ENCODE results near the gene PTAFR. TPM values are rescaled to one million over a fixed set of nuclear protein-coding genes. Genes with fewer than 3 reads are reported as not detected.

Gene PTAFR
- total RNA-seq, 4 donors from 2014 or later, result 2.0 to 51.7 (median 4.2) TPM

DNA sequence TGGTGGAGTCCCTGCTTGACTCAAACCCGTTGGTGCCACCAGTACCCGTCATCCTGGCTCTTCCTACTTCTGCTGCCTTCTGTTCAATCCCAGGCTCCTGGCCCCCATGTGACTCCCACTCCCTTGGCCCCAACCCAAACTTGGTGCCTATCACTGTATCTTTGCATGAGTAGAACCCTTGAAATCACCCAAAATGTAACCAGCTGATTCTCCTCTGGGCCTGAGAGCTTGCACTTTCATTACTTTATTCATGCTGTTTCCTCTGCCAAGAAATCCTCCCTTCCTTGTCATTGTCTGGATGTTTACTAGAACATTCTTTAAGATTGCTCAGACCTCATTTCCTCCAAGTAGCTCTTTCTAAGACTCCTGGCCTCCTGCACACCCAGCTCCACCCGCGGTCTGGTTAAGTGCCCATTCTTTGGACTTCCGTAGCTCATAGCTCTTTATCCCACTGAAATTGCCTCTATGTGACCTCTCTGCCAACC is 15.7 kb downstream of the PTAFR start:
- TF ChIP-seq EP300 (IDR thresholded peaks at IDR 0.05; ENCODE audit: low read depth), result no peak
- TF ChIP-seq POLR2AphosphoS5 (IDR thresholded peaks at IDR 0.05), result peak in 2 of 3 donors; percentile 38 to 43
- Histone ChIP-seq H3K27me3 (no peaks in the 10 kb centered on the region), H3K36me3 (no peaks in the 10 kb centered on the region), H3K9me3 (no peaks in the 10 kb centered on the region), H3K4me1 (peaks cover 4 to 31% (median 10%) of the 10 kb centered on the region in 4 donors), H3K4me3 (no peak overlapping the region), H3K27ac (peak overlapping the region; percentile 54 to 75 (median 58))
- in situ Hi-C loops (cut with MboI; ENCODE audit: low pct_ligation_motif_present in 1 of 4, low pct_unique_long_range_greater_than_20kb in 1 of 4, low sequenced_read_pairs in 3 of 4) (no loop called here), intact Hi-C loops (cut with DNase I; ENCODE audit: low total_unique reads) (no loop called here)
- WGBS, 2 donors (ENCODE audit: low coverage in 1 of 2), result 50 to 64% methylated on average over 3 to 5 of the region's 5 CpGs
- peak; percentile 46 for DNase-seq

DNA sequence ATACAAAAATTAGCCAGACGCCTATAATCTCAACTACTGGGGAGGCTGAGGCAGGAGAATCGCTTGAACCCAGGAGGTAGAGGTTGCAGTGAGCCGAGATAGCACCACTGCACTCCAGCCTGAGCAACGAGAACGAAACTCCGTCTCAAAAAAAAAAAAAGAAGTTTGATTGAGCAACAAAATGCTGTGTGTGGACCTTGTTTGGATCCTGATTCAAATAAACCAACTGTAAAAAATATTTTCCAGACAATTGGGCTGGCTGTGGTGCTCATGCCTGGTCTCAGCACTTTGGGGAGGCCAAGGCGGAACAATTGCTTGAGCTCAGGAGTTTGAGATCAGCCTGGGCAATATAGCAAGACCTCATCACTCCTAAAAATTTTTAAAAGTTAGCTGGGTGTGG is 16.8 kb downstream of the PTAFR start:
- intact Hi-C loops (cut with DNase I; ENCODE audit: low total_unique reads), result no loop called here
- in situ Hi-C loops (cut with MboI; ENCODE audit: low pct_ligation_motif_present in 1 of 4, low pct_unique_long_range_greater_than_20kb in 1 of 4, low sequenced_read_pairs in 3 of 4), result no loop called here
- no peak for TF ChIP-seq EP300 (IDR thresholded peaks at IDR 0.05; ENCODE audit: low read depth)
- TF ChIP-seq, protein P1, sequence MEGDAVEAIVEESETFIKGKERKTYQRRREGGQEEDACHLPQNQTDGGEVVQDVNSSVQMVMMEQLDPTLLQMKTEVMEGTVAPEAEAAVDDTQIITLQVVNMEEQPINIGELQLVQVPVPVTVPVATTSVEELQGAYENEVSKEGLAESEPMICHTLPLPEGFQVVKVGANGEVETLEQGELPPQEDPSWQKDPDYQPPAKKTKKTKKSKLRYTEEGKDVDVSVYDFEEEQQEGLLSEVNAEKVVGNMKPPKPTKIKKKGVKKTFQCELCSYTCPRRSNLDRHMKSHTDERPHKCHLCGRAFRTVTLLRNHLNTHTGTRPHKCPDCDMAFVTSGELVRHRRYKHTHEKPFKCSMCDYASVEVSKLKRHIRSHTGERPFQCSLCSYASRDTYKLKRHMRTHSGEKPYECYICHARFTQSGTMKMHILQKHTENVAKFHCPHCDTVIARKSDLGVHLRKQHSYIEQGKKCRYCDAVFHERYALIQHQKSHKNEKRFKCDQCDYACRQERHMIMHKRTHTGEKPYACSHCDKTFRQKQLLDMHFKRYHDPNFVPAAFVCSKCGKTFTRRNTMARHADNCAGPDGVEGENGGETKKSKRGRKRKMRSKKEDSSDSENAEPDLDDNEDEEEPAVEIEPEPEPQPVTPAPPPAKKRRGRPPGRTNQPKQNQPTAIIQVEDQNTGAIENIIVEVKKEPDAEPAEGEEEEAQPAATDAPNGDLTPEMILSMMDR (IDR thresholded peaks at IDR 0.05), result no peak
- TF ChIP-seq POLR2AphosphoS5 (IDR thresholded peaks at IDR 0.05), result no peak
- Histone ChIP-seq H3K27me3 (no peaks in the 10 kb centered on the region), H3K4me3 (no peak overlapping the region), H3K27ac (peak overlapping the region; percentile 54 to 75 (median 58)), H3K4me1 (peaks cover 4 to 31% (median 10%) of the 10 kb centered on the region in 4 donors), H3K36me3 (no peaks in the 10 kb centered on the region), H3K9me3 (no peaks in the 10 kb centered on the region)
- WGBS, 2 donors (ENCODE audit: low coverage in 1 of 2), result 85 to 88% methylated on average over 7 of the region's 7 CpGs
- no peak for DNase-seq

DNA sequence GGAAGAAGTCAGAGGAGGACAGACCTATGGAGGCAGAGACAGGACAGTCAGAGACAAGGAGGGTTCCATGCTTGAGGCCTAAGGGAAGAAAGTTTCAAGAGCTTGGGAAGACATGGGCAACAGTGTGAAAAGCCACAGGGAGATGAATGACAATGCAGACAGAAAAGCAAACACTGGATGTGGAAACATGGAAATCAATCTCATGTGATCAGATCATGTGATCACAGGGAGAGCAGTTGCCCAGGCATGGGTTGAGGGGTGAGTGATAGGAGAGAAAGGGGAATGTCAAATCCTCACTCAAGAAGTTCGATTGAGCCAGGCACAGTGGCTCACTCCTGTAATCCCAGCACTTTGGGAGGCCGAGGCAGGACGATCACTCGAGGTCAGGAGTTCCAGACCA is 17.2 kb downstream of the PTAFR start:
- in situ Hi-C loops (cut with MboI; ENCODE audit: low pct_ligation_motif_present in 1 of 4, low pct_unique_long_range_greater_than_20kb in 1 of 4, low sequenced_read_pairs in 3 of 4), result no loop called here
- TF ChIP-seq, protein P1 (IDR thresholded peaks at IDR 0.05), result no peak
- TF ChIP-seq POLR2A (IDR thresholded peaks at IDR 0.05), result no peak
- TF ChIP-seq POLR2AphosphoS5 (IDR thresholded peaks at IDR 0.05), result no peak
- TF ChIP-seq EP300 (IDR thresholded peaks at IDR 0.05; ENCODE audit: low read depth), result no peak
- Histone ChIP-seq H3K27ac (peak overlapping the region in 3 of 4 donors; percentile 54 to 75 (median 55)), H3K9me3 (no peaks in the 10 kb centered on the region), H3K36me3 (no peaks in the 10 kb centered on the region), H3K27me3 (no peaks in the 10 kb centered on the region), H3K4me1 (peaks cover 4 to 29% (median 10%) of the 10 kb centered on the region in 4 donors), H3K4me3 (no peak overlapping the region)
- intact Hi-C loops (cut with DNase I; ENCODE audit: low total_unique reads), result no loop called here
- DNase-seq, result no peak
- 91% methylated on average over 4 of the region's 4 CpGs; no CpG with 5 or more reads in 1 of the 2 donors for WGBS, 2 donors (ENCODE audit: low coverage in 1 of 2)

DNA sequence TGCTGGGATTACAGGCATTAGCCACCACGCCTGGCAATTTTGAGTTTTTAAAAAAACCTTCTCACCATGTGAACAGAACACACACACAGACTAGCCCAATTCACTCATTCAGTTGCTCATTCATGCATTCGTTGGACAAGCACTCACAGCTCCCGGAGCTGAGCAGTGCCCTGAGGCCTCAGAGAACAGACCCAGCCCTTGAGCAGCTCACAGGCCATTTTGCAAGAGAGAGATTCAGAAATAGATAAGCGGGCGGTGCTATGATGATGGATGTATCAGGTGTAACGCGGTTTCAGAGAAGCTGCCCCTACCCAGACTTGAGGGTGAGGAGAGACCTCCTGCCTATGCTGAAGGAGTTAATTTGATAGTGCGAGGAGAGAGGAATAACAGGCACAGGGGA is 18.6 kb downstream of the PTAFR start:
- WGBS, 2 donors (ENCODE audit: low coverage in 1 of 2), result 81 to 89% methylated on average over 6 to 8 of the region's 8 CpGs
- DNase-seq, result no peak
- no peak overlapping the region for H3K27ac ChIP-seq
- TF ChIP-seq, protein P1 (IDR thresholded peaks at IDR 0.05), result no peak
- TF ChIP-seq POLR2AphosphoS5 (IDR thresholded peaks at IDR 0.05) (no peak), POLR2A (IDR thresholded peaks at IDR 0.05) (no peak), EP300 (IDR thresholded peaks at IDR 0.05; ENCODE audit: low read depth) (no peak)
- intact Hi-C loops (cut with DNase I; ENCODE audit: low total_unique reads), result no loop called here
- H3K4me1 ChIP-seq, result peaks cover 4 to 16% (median 8%) of the 10 kb centered on the region in 4 donors
- H3K27me3 ChIP-seq, result no peaks in the 10 kb centered on the region
- no peak overlapping the region for H3K4me3 ChIP-seq
- H3K36me3 ChIP-seq, result no peaks in the 10 kb centered on the region
- in situ Hi-C loops (cut with MboI; ENCODE audit: low pct_ligation_motif_present in 1 of 4, low pct_unique_long_range_greater_than_20kb in 1 of 4, low sequenced_read_pairs in 3 of 4), result no loop called here
- H3K9me3 ChIP-seq, result no peaks in the 10 kb centered on the region

DNA sequence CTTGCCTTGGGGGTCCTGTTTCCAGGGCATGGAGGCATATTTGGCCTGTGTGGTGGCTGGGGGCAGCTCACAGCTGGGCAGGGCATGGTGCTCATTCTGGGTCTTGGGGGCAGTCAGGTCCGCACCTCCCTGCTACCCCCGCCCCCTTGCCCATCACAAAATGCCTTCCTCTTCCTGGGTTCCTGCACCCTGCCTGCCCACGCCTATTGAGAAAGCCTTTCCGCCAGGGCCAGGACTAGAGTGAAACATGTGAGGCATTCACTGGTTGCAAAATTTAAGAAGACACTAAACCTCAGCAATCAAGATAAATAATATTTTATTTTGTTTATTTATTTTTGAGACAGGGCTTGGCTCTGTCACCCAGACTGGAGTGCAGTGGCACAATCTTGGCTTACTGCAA is 19.7 kb downstream of the PTAFR start:
- no peaks in the 10 kb centered on the region for H3K27me3 ChIP-seq
- 83% methylated on average over 4 of the region's 4 CpGs; no CpG with 5 or more reads in 1 of the 2 donors for WGBS, 2 donors (ENCODE audit: low coverage in 1 of 2)
- H3K36me3 ChIP-seq, result no peaks in the 10 kb centered on the region
- DNase-seq, result no peak
- in situ Hi-C loops (cut with MboI; ENCODE audit: low pct_ligation_motif_present in 1 of 4, low pct_unique_long_range_greater_than_20kb in 1 of 4, low sequenced_read_pairs in 3 of 4), result no loop called here
- no peak overlapping the region for H3K4me3 ChIP-seq
- H3K4me1 ChIP-seq, result peaks cover 4 to 16% (median 8%) of the 10 kb centered on the region in 4 donors
- intact Hi-C loops (cut with DNase I; ENCODE audit: low total_unique reads), result no loop called here
- no peak for TF ChIP-seq POLR2A (IDR thresholded peaks at IDR 0.05)
- no peak for TF ChIP-seq POLR2AphosphoS5 (IDR thresholded peaks at IDR 0.05)
- TF ChIP-seq, protein P1 (IDR thresholded peaks at IDR 0.05), result no peak
- no peak for TF ChIP-seq EP300 (IDR thresholded peaks at IDR 0.05; ENCODE audit: low read depth)
- no peaks in the 10 kb centered on the region for H3K9me3 ChIP-seq
- peak overlapping the region in 2 of 4 donors; percentile 32 to 33 for H3K27ac ChIP-seq
